ENCODE measurements around the gene SPNS2. TPM values are rescaled to one million over a fixed set of nuclear protein-coding genes. Genes with fewer than 3 reads are reported as not detected.

The SPNS2 gene
- polyA plus RNA-seq, 1 donor from 2014 or later: 39.7 TPM

DNA sequence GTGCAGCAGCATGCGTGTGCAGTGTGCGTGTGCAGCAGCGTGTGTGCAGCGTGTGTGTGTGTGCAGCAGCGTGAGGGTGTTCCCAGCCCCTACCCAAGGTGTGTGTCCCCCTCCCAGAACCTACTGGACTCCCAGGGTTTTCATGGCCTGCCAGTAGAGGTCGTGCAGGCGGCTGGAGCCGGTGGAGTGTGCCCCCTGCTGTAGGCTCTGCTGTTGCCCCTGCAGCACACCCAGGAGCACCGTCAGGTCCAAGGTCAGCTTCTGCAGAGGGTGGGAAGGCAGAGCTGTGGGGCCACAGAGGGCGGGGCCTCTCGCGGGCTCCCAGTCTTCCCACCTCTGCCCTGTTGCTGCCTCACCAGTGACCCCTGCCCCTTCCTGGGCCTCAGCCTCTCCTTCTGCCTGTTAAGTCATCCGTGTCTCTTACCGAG is 41.6 kb downstream of the SPNS2 start:
- TF ChIP-seq EP300 (conservative IDR thresholded peaks at IDR 0.05; ENCODE audit: poor library complexity, severe bottlenecking): no peak
- no peak for TF ChIP-seq POLR2AphosphoS5 (IDR thresholded peaks at IDR 0.05)
- no peak for TF ChIP-seq EZH2 (IDR thresholded peaks at IDR 0.05; ENCODE audit: borderline replicate concordance, insufficient read depth, low read length, poor library complexity, severe bottlenecking)
- TF ChIP-seq, protein P1, sequence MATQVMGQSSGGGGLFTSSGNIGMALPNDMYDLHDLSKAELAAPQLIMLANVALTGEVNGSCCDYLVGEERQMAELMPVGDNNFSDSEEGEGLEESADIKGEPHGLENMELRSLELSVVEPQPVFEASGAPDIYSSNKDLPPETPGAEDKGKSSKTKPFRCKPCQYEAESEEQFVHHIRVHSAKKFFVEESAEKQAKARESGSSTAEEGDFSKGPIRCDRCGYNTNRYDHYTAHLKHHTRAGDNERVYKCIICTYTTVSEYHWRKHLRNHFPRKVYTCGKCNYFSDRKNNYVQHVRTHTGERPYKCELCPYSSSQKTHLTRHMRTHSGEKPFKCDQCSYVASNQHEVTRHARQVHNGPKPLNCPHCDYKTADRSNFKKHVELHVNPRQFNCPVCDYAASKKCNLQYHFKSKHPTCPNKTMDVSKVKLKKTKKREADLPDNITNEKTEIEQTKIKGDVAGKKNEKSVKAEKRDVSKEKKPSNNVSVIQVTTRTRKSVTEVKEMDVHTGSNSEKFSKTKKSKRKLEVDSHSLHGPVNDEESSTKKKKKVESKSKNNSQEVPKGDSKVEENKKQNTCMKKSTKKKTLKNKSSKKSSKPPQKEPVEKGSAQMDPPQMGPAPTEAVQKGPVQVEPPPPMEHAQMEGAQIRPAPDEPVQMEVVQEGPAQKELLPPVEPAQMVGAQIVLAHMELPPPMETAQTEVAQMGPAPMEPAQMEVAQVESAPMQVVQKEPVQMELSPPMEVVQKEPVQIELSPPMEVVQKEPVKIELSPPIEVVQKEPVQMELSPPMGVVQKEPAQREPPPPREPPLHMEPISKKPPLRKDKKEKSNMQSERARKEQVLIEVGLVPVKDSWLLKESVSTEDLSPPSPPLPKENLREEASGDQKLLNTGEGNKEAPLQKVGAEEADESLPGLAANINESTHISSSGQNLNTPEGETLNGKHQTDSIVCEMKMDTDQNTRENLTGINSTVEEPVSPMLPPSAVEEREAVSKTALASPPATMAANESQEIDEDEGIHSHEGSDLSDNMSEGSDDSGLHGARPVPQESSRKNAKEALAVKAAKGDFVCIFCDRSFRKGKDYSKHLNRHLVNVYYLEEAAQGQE (IDR thresholded peaks at IDR 0.05; ENCODE audit: borderline replicate concordance): no peak
- TF ChIP-seq TAF1 (IDR thresholded peaks at IDR 0.05; ENCODE audit: low read depth): no peak
- TF ChIP-seq MXI1 (conservative IDR thresholded peaks at IDR 0.05; ENCODE audit: poor library complexity, severe bottlenecking): no peak
- TF ChIP-seq, protein P2, sequence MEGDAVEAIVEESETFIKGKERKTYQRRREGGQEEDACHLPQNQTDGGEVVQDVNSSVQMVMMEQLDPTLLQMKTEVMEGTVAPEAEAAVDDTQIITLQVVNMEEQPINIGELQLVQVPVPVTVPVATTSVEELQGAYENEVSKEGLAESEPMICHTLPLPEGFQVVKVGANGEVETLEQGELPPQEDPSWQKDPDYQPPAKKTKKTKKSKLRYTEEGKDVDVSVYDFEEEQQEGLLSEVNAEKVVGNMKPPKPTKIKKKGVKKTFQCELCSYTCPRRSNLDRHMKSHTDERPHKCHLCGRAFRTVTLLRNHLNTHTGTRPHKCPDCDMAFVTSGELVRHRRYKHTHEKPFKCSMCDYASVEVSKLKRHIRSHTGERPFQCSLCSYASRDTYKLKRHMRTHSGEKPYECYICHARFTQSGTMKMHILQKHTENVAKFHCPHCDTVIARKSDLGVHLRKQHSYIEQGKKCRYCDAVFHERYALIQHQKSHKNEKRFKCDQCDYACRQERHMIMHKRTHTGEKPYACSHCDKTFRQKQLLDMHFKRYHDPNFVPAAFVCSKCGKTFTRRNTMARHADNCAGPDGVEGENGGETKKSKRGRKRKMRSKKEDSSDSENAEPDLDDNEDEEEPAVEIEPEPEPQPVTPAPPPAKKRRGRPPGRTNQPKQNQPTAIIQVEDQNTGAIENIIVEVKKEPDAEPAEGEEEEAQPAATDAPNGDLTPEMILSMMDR (IDR thresholded peaks at IDR 0.05; ENCODE audit: poor library complexity, severe bottlenecking): no peak
- TF ChIP-seq SMC3 (conservative IDR thresholded peaks at IDR 0.05; ENCODE audit: poor library complexity): no peak
- Histone ChIP-seq H3K9ac (ENCODE audit: low read length) (no peak overlapping the region), H3K9me3 (ENCODE audit: low read length) (no peaks in the 10 kb centered on the region), H3K79me2 (replicated peaks; ENCODE audit: insufficient read depth, low read length) (no peaks in the 10 kb centered on the region), H3K27ac (ENCODE audit: low read length) (no peak overlapping the region), H4K20me1 (ENCODE audit: insufficient read depth) (no peaks in the 10 kb centered on the region), H3K9me2 (ENCODE audit: insufficient read depth, low read length) (no peaks in the 10 kb centered on the region), H3K4me3 (ENCODE audit: low read length) (no peak overlapping the region), H3F3A (ENCODE audit: insufficient read depth, low read length, poor library complexity, severe bottlenecking) (no peaks in the 10 kb centered on the region), H2AFZ (ENCODE audit: low read depth, low read length) (no peak overlapping the region), H3K4me2 (ENCODE audit: low read length) (no peak overlapping the region), H3K36me3 (ENCODE audit: insufficient read depth, low read length) (no peaks in the 10 kb centered on the region), H3K27me3 (ENCODE audit: insufficient read depth, low read depth, low read length) (no peaks in the 10 kb centered on the region)

DNA sequence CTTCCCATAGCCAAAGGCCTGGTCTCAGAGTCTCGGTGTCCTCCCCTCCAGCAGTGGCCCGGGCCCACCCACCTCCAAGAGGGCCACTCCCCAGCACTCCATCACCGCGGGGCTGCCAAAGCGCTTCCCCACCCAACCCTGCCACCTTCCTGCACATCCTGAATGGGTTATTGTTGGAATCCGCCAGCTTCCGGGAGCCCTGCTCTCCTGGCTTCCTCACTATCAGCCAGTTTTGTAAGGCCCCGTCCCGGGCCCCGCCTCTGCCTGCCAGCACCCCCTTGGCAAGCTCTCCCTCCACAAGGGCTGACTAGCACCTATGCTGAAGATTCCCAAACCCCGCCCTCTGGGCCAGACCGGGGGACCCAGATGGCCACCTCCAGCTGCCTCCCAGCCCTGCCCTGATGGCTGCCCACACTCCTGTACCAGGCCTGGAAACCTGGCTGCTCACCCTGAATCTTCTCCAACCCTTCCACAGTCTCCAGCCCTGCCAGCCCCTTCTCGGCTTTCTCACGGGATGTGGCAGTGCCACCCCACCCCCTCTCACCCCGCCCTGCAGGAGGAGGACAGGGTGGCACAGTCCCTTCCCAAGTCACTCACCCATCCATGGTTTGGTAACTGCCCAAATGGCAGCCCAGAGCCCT is 42.1 kb downstream of the SPNS2 start:
- no peaks in the 10 kb centered on the region for H3K9me3 ChIP-seq (ENCODE audit: low read length)
- H3K79me2 ChIP-seq (replicated peaks; ENCODE audit: insufficient read depth, low read length): no peaks in the 10 kb centered on the region
- H3F3A ChIP-seq (ENCODE audit: insufficient read depth, low read length, poor library complexity, severe bottlenecking): no peaks in the 10 kb centered on the region
- H4K20me1 ChIP-seq (ENCODE audit: insufficient read depth): no peaks in the 10 kb centered on the region
- no peaks in the 10 kb centered on the region for H3K36me3 ChIP-seq (ENCODE audit: insufficient read depth, low read length)
- H3K27ac ChIP-seq (ENCODE audit: low read length): no peak overlapping the region
- no peaks in the 10 kb centered on the region for H3K9me2 ChIP-seq (ENCODE audit: insufficient read depth, low read length)
- no peak for TF ChIP-seq TAF1 (IDR thresholded peaks at IDR 0.05; ENCODE audit: low read depth)
- no peak for TF ChIP-seq EZH2 (IDR thresholded peaks at IDR 0.05; ENCODE audit: borderline replicate concordance, insufficient read depth, low read length, poor library complexity, severe bottlenecking)
- no peak for TF ChIP-seq SMC3 (conservative IDR thresholded peaks at IDR 0.05; ENCODE audit: poor library complexity)
- TF ChIP-seq, protein P2 (IDR thresholded peaks at IDR 0.05; ENCODE audit: poor library complexity, severe bottlenecking): no peak
- TF ChIP-seq POLR2AphosphoS5 (IDR thresholded peaks at IDR 0.05): no peak
- TF ChIP-seq RAD21 (conservative IDR thresholded peaks at IDR 0.05): no peak
- no peak for TF ChIP-seq EP300 (conservative IDR thresholded peaks at IDR 0.05; ENCODE audit: poor library complexity, severe bottlenecking)
- TF ChIP-seq, protein P1 (IDR thresholded peaks at IDR 0.05; ENCODE audit: borderline replicate concordance): no peak
- no peak for TF ChIP-seq MXI1 (conservative IDR thresholded peaks at IDR 0.05; ENCODE audit: poor library complexity, severe bottlenecking)
- no peak overlapping the region for H3K4me2 ChIP-seq (ENCODE audit: low read length)
- H2AFZ ChIP-seq (ENCODE audit: low read depth, low read length): no peak overlapping the region
- no peaks in the 10 kb centered on the region for H3K27me3 ChIP-seq (ENCODE audit: insufficient read depth, low read depth, low read length)
- H3K9ac ChIP-seq (ENCODE audit: low read length): no peak overlapping the region
- H3K4me3 ChIP-seq (ENCODE audit: low read length): no peak overlapping the region
